Measurements from ENCODE around the gene BTG1.
A peak's percentile ranks its signal among the peaks of the same experiment; 100 is the strongest.

Gene BTG1, protein sequence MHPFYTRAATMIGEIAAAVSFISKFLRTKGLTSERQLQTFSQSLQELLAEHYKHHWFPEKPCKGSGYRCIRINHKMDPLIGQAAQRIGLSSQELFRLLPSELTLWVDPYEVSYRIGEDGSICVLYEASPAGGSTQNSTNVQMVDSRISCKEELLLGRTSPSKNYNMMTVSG

DNA sequence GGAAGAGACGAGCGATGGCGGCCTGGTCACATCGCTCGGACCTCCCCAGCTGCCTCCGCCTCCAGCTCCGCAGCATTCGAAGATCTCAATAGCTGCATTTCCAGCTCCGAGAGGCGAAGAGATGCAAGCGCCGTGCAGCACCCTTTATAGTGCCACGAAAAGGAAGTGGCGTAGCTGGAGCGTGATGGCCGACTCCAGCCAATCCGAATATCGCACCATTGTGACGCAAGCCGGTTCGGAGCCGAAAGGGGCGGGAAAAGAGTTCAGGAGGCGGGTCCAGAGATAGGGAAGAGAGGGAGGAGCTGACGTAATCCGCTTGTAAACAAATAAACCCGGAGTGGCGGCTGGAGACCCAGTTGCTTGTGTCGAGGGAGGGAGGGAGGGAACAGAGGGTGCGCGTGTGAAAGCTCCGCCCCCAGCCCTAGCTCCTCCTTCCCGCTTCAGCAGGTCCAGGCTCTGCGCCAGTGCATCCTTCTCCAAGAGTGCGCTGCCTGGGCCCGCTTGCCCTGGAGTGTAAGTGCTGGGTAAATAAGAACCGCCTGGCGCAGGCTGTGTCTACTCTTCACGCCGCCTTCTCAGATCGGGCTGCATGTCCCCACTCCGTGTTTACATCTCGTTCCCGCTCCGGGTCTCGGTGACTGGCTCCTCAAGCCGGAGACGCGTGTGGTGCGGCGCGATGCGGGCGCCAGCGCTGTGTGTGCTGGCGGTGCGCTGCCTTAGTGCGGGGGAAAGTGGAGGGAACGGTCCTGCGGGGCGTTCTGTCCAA is at the start of gene BTG1:
BTG1 (minus strand) TSS at position 116 of the 766 bp plus-strand sequence. CDS start 311 bp downstream, outside the sequence.
- peak; percentile 98 for DNase-seq

GRCh38 chr12:92194561-92194960 is 48.9 kb upstream of the BTG1 start:
- DNase-seq = no peak

DNA sequence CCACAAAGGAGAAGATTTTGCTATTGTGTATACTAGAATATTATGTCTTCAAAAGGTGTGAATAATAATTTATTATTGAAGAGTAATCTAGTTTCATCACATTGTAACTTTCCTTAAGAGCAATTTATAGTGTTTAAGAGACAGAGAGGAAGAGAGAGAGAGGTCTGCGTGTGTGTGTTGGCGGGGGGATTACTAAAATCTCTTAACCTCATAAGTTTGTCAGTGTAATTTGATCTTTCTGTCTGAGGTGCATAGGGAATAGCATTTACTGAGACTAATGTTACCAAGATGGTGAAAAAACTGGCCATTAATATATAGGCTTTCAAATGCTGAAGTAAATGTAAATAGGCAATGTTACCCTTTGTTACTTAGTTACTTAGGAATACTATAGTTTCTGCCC is 48.2 kb upstream of the BTG1 start:
- DNase-seq = no peak

GRCh38 chr12:92193063-92193462 is 47.4 kb upstream of the BTG1 start:
- DNase-seq = no peak

- DNase-seq = no peak
Measured at GRCh38 chr12:92192360-92192759, 46.7 kb upstream of the BTG1 start.

GRCh38 chr12:92191061-92191460 is 45.4 kb upstream of the BTG1 start:
- DNase-seq = no peak

- DNase-seq = no peak
Measured at GRCh38 chr12:92188517-92189188, 43.0 kb upstream of the BTG1 start.

DNA sequence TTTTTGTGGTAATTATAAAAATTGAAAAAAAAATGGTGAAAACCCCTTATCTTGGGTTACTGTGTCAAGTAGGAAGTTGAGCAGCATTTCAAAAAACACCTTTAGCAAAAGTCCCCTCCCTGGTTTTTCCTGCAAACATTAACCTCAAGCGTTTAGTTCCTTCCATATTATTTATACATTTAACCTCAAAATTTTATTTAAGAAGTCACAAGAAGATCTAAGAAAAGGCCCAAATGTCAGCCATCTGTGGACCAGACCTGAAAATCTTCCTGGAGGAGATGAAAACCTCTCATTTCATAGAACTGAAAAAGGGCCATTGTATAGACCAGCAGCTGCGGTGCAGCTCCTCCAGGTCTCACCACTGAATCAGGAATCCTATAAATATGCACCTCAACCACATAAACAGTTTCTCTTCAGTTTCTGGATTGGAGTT is 40.4 kb upstream of the BTG1 start:
- DNase-seq = no peak

- no peak for DNase-seq
Measured at GRCh38 chr12:92185052-92185451, 39.4 kb upstream of the BTG1 start.

- no peak for DNase-seq
Measured at GRCh38 chr12:92183575-92183974, 37.9 kb upstream of the BTG1 start.

DNA sequence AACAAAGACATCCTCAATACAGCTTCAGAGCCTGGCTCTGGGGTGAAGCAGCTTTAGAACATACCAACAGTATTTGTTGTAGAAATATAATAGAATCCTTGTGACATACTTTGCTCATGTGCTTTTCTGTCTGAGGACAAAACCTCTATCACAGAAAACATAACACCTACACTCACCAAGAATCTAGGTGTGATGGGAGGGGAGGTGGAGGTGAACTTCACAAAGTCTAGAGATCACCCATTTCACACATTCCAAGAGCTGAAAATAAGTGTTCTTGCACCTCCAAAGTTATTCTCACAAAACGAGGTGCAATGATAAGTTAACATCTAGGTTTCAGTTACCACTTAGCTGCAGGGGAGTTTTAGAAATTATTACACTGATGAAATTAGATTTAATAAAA is 32.7 kb upstream of the BTG1 start:
- DNase-seq = no peak

DNA sequence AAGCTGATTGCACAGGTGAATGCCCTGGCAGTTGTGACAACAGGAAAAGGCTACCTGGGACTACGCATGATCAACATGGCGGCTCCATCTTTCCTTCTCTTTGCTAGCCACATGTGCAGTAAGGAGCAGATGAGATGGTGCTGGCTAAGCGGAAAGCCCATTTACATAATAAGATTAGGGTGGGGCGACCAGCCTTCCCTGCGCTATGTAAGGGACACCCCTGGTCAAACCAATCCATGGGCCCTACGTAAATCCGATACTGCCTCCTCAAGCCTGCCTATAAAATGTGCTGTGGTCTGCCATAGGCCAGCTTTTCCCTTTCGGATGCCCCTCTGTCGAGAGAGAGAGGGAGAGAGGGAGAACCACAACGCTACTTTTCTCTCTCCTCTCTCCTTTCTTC is 31.0 kb upstream of the BTG1 start:
- DNase-seq = no peak

DNA sequence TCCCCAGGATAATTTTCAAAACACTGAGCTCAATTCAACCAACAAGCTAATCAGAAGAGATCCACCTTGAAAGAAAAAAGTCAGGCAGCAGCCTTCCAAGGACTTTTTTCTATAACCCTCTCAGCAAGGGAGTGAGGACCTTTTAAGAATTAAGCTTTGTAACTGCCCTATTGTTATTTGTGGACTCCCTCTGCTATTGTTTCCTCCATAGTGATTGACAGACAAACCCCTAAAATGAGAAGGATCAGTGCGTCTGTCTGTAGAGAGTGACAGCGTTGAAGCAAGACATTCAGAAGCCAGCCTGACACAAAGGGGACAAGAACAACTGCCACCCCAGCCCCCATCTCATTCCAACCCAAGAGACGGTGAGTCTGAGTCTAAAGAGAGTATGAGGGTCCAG is 30.3 kb upstream of the BTG1 start:
- DNase-seq = no peak

DNA sequence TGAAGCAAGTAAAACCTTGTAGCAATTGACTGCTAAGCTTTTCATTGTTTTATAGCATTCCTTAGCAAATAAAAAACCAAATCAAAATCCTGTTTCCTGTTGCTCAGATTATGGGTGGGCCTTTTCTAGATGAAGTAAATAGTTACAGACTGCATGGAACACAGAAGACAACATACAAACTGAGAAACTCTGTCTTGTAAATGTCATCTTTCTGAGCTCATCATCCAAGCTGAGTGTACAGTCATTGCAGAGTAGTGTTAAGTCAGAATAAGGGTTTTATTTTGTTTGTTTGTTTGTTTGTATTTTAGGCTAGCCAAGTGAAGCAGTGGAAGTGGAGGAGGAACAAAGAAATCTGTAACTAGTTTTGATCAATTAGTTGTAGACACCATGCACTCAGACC is 24.4 kb upstream of the BTG1 start:
- DNase-seq = no peak

- DNase-seq = no peak
Measured at GRCh38 chr12:92167075-92167474, 21.4 kb upstream of the BTG1 start.

GRCh38 chr12:92164712-92165111 is 19.1 kb upstream of the BTG1 start:
- no peak for DNase-seq

- no peak for DNase-seq
Measured at GRCh38 chr12:92162079-92162478, 16.4 kb upstream of the BTG1 start.

DNA sequence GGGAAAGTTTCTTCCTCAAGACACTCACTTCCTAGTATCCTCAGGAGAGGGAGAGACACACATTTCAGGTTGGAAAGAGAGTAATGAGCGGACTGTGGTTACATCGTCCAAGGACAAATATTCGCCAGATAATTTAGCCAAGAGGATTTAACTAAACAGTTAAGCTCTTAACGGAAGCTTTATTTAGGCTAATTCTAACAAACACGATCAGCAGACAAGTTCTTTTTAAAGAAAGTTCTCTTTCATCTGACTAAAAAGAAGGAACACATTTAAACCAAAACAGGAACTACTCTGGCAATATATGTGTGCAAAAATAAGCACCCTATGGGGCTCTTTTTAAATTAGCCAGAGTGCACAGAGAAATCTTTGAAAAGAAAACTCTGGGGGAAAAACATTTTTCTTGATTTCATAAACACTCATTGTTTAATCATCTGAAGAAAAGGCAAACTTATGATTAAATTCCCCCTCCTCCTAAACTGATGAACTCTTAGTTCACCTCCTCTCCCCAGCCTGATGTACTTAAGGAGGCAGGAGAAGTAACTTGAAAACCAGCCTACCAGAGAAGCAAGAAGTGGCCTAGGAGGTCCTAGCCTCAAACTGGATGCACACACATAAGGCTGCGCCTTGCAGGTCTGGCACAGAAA is 13.3 kb upstream of the BTG1 start:
- no peak for DNase-seq

DNA sequence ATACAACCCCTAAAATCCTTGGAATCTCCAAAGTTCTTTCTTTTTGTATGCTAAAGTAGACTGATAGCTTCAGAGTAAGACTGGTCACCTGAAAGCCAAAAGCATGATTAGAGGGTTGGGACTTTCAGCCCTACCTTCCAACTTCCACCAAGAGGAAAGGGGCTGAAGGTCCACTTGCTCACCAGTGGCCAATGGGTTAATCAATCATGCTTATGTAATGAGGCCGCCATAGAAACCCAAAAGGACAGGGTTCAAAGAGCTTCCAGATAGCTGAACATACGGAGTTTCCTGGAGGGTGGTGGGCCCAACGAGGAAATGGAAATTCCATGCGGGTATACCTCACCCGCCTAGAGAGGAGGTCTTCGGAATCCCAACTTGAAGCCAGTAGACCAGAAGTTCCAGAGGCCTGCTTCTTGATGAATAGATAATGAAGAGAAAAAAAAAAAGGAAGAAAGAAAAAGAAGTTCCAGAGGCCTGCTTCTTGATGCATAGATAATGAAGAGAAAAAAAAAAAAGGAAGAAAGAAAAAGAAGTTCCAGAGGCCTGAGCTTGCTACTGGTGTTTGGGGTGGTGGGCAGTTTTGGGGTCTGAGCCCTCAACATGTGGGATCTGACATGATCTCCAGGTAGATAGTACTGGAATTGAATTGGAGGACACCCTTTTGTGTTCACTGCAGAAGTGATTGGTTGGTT is 11.2 kb upstream of the BTG1 start:
- no peak for DNase-seq

DNA sequence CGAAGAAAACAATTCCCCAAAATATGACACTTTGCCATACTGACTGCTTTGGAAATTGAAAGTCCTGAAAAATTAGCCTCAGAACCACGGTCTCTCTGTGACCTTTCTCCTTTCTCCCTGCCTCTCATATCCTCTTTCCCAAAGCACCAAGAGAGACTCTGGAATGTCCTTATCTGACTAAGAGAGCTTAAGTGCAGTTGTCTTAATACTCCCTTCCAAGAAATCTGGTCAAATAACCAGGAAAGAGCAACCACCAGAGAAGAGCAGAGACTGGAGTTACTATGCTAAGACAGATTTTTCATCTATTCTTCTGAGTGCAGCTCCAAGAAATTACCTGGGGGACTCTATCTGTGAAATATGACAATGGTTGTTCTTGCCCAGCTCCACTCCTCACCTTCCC is 10.5 kb upstream of the BTG1 start:
- no peak for DNase-seq

- no peak for DNase-seq
Measured at GRCh38 chr12:92155733-92156132, 10.1 kb upstream of the BTG1 start.

DNA sequence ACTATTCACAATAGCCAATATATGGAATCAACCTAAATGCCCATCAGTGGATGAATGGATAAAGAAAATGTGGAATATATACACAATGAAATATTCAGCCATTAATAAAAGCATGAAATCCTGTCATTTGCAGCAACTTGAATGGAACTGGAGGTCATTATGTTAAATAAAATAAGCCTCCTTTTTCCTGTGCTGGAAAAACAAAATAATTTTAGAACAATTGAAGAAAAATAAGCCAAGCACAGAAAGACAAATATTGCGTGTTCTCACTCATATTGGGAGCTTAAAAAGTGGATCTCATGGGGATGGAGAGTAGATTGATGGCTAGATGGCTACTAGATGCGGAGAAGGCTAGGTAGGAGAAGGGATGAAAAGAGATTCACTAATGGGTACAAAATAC is 6.3 kb upstream of the BTG1 start:
- DNase-seq = no peak

DNA sequence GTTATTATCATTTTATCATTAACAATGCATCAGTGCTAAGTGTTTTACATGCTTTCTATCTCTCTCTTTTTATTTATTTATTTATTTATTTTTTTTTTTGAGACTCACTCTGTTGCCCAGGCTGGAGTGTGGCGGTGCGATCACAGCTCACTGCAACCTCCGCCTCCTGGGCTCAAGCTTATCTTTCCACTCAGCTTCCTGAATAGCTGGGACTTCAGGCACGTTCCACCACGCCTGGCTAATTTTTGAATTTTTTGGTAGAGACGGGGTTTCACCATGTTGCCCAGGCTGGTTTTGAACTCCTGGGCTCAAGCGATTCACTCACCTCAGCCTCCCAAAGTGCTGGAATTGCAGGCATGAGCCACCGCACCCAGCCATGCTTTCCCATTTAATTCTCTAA is 3.9 kb upstream of the BTG1 start:
- DNase-seq = no peak
